SU-DHL-6 (cell line): ENCODE results near the gene PLEKHM2.

Experiments
- H2AFZ ChIP-seq: fragments of 200-600 bp; sonication (generic); 2 replicates; pipeline ENCODE4 v1.6.1; 2014; ENCODE audit warnings: low read depth, mild to moderate bottlenecking, moderate library complexity, mixed read lengths, antibody characterized with exemption, low read length; ENCODE audit not compliant: severe bottlenecking
- H3F3A ChIP-seq: fragments of 200-600 bp; shearing (Covaris generic); 2 replicates; pipeline ENCODE4 v1.6.0; 2016; ENCODE audit warnings: antibody characterized with exemption, mild to moderate bottlenecking; ENCODE audit not compliant: insufficient read depth
- H3K27ac ChIP-seq: fragments of 200-600 bp; sonication (generic); 2 replicates; pipeline ENCODE4 v1.5.1; 2016; ENCODE audit warnings: low read depth, mild to moderate bottlenecking, low read length, moderate library complexity, mixed read lengths
- H3K27me3 ChIP-seq: fragments of 200-600 bp; sonication (generic), shearing (Covaris generic); 2 replicates; pipeline ENCODE4 v1.6.0; 2014; ENCODE audit warnings: mild to moderate bottlenecking, low read length
- H3K36me3 ChIP-seq: fragments of 200-600 bp; sonication (generic); 2 replicates; pipeline ENCODE4 v1.6.1; 2014; ENCODE audit warnings: mild to moderate bottlenecking, low read length, mixed read lengths
- H3K4me2 ChIP-seq: fragments of 300-600, 200-600 bp; shearing (Covaris generic), sonication (generic); 2 replicates; pipeline ENCODE4 v1.6.0; 2014; ENCODE audit warnings: low read length, low read depth, mild to moderate bottlenecking; ENCODE audit not compliant: poor library complexity, severe bottlenecking
- H3K4me3 ChIP-seq: fragments of 200-600 bp; sonication (generic); 2 replicates; pipeline ENCODE4 v1.5.1; 2014; ENCODE audit warnings: antibody characterized with exemption, low read length, mild to moderate bottlenecking, mixed read lengths; ENCODE audit not compliant: insufficient read depth, poor library complexity, severe bottlenecking
- H3K79me2 ChIP-seq: fragments of 200-600 bp; sonication (generic); 2 replicates; pipeline ENCODE4 v1.6.1; 2014; ENCODE audit warnings: mild to moderate bottlenecking, low read length, moderate library complexity; ENCODE audit not compliant: insufficient read depth
- H3K9ac ChIP-seq: fragments of 200-600 bp; sonication (generic); 2 replicates; pipeline ENCODE4 v1.7.0; 2014; ENCODE audit warnings: mild to moderate bottlenecking, low read length
- H3K9me2 ChIP-seq: fragments of 200-600 bp; sonication (generic); replicated peaks from 2 replicates; pipeline ENCODE4 v1.6.1; 2014; ENCODE audit warnings: low read length; ENCODE audit not compliant: insufficient read depth
- H3K9me3 ChIP-seq: fragments of 200-600 bp; sonication (generic); 2 replicates; pipeline ENCODE4 v1.6.1; 2014; ENCODE audit warnings: low read length, mixed read lengths; ENCODE audit not compliant: insufficient read depth
- H4K20me1 ChIP-seq: fragments of 200-600 bp; sonication (generic); 2 replicates; pipeline ENCODE4 v1.6.1; 2014; ENCODE audit warnings: low read depth, mild to moderate bottlenecking, antibody characterized with exemption, low read length, moderate library complexity, mixed read lengths
- EZH2phosphoT487 ChIP-seq: fragments of 200-600 bp; sonication (generic), shearing (Covaris generic); conservative IDR thresholded peaks from 2 replicates; pipeline ENCODE4 v1.6.1; 2018; ENCODE audit warnings: mild to moderate bottlenecking, antibody characterized with exemption, low read length, moderate library complexity, mixed read lengths
- TF ChIP-seq, protein P1 (sequence below): fragments of 200-600 bp; sonication (generic); IDR thresholded peaks from one replicate; pipeline ENCODE4 v1.5.1; 2017; ENCODE audit warnings: antibody characterized with exemption, mild to moderate bottlenecking, low read length, moderate library complexity; ENCODE audit not compliant: insufficient read depth, poor library complexity, severe bottlenecking

The PLEKHM2 gene

DNA sequence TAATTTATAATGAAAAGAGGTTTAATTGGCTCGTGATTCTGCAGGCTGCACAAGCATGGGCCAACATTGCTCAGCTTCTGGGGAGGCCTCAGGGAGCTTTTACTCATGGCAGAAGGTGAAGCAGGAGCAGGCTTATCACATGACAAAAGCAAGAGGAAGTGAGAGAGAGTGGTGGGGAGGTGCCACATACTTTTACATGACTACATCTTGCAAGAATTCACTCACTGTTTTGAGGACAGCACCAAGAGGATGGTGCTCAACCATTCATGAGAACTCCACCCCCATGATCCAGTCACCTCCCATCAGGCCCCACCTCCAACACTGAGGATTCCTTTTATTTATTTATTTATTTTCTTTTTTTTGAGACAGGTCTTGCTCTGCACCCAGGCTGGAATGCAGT, 5.5 kb upstream of the PLEKHM2 start:
- Histone ChIP-seq H4K20me1 (no peaks in the 10 kb centered on the region), H3K27ac (no peak overlapping the region), H3K9me3 (no peaks in the 10 kb centered on the region), H3K4me3 (no peak overlapping the region), H2AFZ (no peak overlapping the region), H3K36me3 (no peaks in the 10 kb centered on the region), H3K9me2 (no peaks in the 10 kb centered on the region), H3F3A (peaks cover 5% of the 10 kb centered on the region), H3K79me2 (peaks cover under 1% of the 10 kb centered on the region), H3K4me2 (no peak overlapping the region), H3K27me3 (no peaks in the 10 kb centered on the region), H3K9ac (no peak overlapping the region)
- no peak for TF ChIP-seq EZH2phosphoT487
- TF ChIP-seq, protein P1, sequence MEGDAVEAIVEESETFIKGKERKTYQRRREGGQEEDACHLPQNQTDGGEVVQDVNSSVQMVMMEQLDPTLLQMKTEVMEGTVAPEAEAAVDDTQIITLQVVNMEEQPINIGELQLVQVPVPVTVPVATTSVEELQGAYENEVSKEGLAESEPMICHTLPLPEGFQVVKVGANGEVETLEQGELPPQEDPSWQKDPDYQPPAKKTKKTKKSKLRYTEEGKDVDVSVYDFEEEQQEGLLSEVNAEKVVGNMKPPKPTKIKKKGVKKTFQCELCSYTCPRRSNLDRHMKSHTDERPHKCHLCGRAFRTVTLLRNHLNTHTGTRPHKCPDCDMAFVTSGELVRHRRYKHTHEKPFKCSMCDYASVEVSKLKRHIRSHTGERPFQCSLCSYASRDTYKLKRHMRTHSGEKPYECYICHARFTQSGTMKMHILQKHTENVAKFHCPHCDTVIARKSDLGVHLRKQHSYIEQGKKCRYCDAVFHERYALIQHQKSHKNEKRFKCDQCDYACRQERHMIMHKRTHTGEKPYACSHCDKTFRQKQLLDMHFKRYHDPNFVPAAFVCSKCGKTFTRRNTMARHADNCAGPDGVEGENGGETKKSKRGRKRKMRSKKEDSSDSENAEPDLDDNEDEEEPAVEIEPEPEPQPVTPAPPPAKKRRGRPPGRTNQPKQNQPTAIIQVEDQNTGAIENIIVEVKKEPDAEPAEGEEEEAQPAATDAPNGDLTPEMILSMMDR = no peak

DNA sequence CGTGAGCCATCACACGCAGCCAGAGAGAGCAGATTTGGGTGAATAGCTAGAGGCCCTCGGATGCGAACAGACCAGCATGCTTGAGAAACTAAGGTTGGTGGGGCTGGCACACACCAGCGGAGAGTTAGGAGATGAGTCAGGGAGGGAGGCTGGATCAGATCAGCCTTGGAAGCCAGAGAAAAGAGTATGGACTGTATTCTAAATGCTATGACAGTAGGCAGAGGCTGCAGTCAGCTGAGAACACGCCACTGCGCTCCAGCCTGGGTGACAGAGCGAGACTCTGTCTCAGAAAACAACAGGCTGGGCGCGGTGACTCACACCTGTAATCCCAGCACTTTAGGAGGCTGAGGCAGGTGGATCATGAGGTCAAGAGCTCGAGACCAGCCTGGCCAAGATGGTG, 4.0 kb upstream of the PLEKHM2 start:
- Histone ChIP-seq H3K9ac (no peak overlapping the region), H3K4me3 (no peak overlapping the region), H3K36me3 (no peaks in the 10 kb centered on the region), H3K79me2 (peaks cover 11% of the 10 kb centered on the region), H4K20me1 (no peaks in the 10 kb centered on the region), H3K27me3 (no peaks in the 10 kb centered on the region), H3K9me3 (no peaks in the 10 kb centered on the region), H3K4me2 (no peak overlapping the region), H3K9me2 (no peaks in the 10 kb centered on the region), H3K27ac (no peak overlapping the region), H2AFZ (no peak overlapping the region), H3F3A (peaks cover 7% of the 10 kb centered on the region)
- no peak for TF ChIP-seq EZH2phosphoT487
- TF ChIP-seq, protein P1 = no peak

DNA sequence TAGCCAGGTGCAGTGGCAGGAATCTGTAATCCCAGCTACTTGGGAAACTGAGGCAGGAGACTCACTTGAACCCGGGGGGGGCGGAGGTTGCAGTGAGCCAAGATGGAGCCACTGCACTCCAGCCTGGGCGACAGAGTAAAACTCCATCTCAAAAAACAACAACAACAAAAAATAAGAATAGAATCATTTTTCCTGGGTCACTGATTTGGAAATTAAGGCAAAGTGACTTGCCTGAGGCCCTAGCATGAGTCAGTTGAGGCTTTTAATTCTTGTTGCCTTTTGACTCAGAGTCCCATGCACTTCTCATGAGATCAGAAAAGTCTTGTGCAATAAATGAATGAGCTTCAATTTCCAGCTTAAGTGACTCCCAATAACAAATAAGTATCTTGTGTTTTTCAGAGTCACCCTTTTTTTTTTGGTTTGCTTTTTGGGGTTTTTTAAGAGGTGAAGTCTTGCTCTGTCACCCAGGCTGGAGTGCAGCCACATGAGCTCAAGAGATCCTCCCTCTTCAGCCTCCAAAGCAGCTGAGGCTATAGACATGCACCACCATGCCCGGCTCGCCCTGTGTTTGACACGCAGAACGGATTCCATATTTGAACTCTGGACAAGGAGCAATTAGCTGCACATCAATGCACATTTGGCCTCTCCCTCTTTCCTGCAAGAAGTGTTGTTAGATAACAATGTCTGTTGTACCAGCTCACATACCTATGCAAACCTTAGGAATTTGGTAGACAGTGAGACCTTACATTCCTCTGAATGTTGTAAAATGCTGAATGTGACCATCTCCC, 3.4 kb upstream of the PLEKHM2 start:
- H2AFZ ChIP-seq = no peak overlapping the region
- no peak overlapping the region for H3K4me3 ChIP-seq
- H4K20me1 ChIP-seq = no peaks in the 10 kb centered on the region
- no peak overlapping the region for H3K27ac ChIP-seq
- H3K36me3 ChIP-seq = no peaks in the 10 kb centered on the region
- H3K9ac ChIP-seq = no peak overlapping the region
- peaks cover 13% of the 10 kb centered on the region for H3F3A ChIP-seq
- no peak for TF ChIP-seq EZH2phosphoT487
- TF ChIP-seq, protein P1 = no peak
- H3K9me2 ChIP-seq = no peaks in the 10 kb centered on the region
- H3K9me3 ChIP-seq = no peaks in the 10 kb centered on the region
- peaks cover 14% of the 10 kb centered on the region for H3K79me2 ChIP-seq
- no peaks in the 10 kb centered on the region for H3K27me3 ChIP-seq
- no peak overlapping the region for H3K4me2 ChIP-seq
